ENCODE data around the gene PKHD1. TPM values are rescaled to one million over a fixed set of nuclear protein-coding genes. Genes with fewer than 3 reads are reported as not detected.

PKHD1 gene
- total RNA-seq, 1 experiment from 2014 or later = 0.09 TPM

DNA sequence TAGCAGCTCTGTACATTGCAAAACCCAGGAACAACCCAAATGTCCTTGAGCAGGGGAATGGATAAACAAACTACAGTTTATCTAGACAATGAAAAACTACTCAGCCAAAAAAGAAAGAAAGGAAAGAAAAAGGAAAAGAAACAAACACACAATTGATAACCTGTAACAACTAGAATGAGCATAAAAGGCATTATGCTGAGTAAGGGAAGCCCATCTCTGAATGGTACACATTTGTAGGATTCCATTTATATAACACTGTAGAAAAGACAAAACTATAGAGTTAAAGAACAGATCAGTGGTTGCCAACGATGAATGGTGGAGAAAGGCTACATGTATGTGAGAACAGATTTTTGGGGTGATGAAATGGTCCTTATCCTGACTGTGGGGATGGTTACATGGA is 454.0 kb downstream of the PKHD1 start:
- no CpG with 5 or more reads among the region's 1 CpG for WGBS (ENCODE audit: extremely low coverage, insufficient read length, low lambda C conversion rate)
- no peaks in the 10 kb centered on the region for H3K79me2 ChIP-seq (ENCODE audit: insufficient read depth, low read length)

More for the DNA sequence above, 454.0 kb downstream of the PKHD1 start:
- Histone ChIP-seq H3K27ac (ENCODE audit: insufficient read length, low read depth, low read length) (no peak overlapping the region), H3K23me2 (ENCODE audit: insufficient read length, low read depth, low read length, poor library complexity, severe bottlenecking) (peaks cover 2% of the 10 kb centered on the region), H4K20me1 (ENCODE audit: control insufficient read depth, insufficient read depth, insufficient read length) (no peaks in the 10 kb centered on the region), H2BK12ac (ENCODE audit: insufficient read length, low read depth, low read length) (no peak overlapping the region), H2AFZ (ENCODE audit: low read length) (no peak overlapping the region), H3K79me1 (ENCODE audit: insufficient read depth, low read depth, low read length, poor library complexity, severe bottlenecking) (no peaks in the 10 kb centered on the region), H2BK5ac (ENCODE audit: insufficient read length, low read length) (no peak overlapping the region), H3K18ac (ENCODE audit: insufficient read length, low read depth, low read length) (no peak overlapping the region), H3K23ac (ENCODE audit: insufficient read length, low read depth, low read length) (no peak overlapping the region), H3K27me3 (ENCODE audit: insufficient read depth, low read length) (no peaks in the 10 kb centered on the region), H2BK15ac (ENCODE audit: low read depth, low read length) (no peak overlapping the region), H4K8ac (replicated peaks; ENCODE audit: insufficient read length, low read depth, low read length) (no peak overlapping the region), H3K14ac (ENCODE audit: insufficient read depth, low read length) (no peak overlapping the region), H4K5ac (ENCODE audit: insufficient read length, low read depth, low read length) (no peak overlapping the region), H3T11ph (ENCODE audit: low read length) (no peak overlapping the region), H3K4me2 (ENCODE audit: insufficient read depth, insufficient read length, low read length) (no peak overlapping the region), H3K4ac (ENCODE audit: low read depth, low read length) (no peak overlapping the region), H2BK20ac (ENCODE audit: low read depth, low read length, poor library complexity, severe bottlenecking) (no peak overlapping the region), H4K91ac (ENCODE audit: insufficient read length, low read depth, low read length) (no peak overlapping the region), H3K56ac (ENCODE audit: insufficient read length, low read depth, low read length) (no peak overlapping the region), H2BK120ac (ENCODE audit: low read depth, low read length, poor library complexity, severe bottlenecking) (no peak overlapping the region), H3K9ac (ENCODE audit: extremely low read depth, insufficient read length, low read length) (no peak overlapping the region), H2AK5ac (ENCODE audit: insufficient read length, low read length) (no peak overlapping the region), H3K9me3 (ENCODE audit: control insufficient read depth, low read depth, low read length) (no peaks in the 10 kb centered on the region), H3K4me1 (ENCODE audit: insufficient read depth, low read length) (no peaks in the 10 kb centered on the region)
- Mint-ChIP-seq H3K4me1 (no peaks in the 10 kb centered on the region), H3K27me3 (ENCODE audit: low read depth) (no peaks in the 10 kb centered on the region), H3K9me3 (peaks cover 8 to 9% of the 10 kb centered on the region in 2 experiments; a peak in 3 of 5 replicates), H3K4me3 (no peak overlapping the region), H3K27ac (no peak overlapping the region), H3K36me3 (ENCODE audit: insufficient read depth in 1 of 3, low read depth in 3 of 3) (no peaks in the 10 kb centered on the region; a peak in 1 of 7 replicates)
- DNase-seq = no peak
- TF ChIP-seq, protein P1, sequence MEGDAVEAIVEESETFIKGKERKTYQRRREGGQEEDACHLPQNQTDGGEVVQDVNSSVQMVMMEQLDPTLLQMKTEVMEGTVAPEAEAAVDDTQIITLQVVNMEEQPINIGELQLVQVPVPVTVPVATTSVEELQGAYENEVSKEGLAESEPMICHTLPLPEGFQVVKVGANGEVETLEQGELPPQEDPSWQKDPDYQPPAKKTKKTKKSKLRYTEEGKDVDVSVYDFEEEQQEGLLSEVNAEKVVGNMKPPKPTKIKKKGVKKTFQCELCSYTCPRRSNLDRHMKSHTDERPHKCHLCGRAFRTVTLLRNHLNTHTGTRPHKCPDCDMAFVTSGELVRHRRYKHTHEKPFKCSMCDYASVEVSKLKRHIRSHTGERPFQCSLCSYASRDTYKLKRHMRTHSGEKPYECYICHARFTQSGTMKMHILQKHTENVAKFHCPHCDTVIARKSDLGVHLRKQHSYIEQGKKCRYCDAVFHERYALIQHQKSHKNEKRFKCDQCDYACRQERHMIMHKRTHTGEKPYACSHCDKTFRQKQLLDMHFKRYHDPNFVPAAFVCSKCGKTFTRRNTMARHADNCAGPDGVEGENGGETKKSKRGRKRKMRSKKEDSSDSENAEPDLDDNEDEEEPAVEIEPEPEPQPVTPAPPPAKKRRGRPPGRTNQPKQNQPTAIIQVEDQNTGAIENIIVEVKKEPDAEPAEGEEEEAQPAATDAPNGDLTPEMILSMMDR (conservative IDR thresholded peaks at IDR 0.05) = no peak
